IMR-90 (cell line): ENCODE data around the gene FBXL7. TPM values are rescaled to one million over a fixed set of nuclear protein-coding genes. Genes with fewer than 3 reads are reported as not detected.

Source experiments
- ATAC-seq: fragments of 200-7000 bp; cut with Tn5 transposase; 2 replicates; pipeline ENCODE4 v1.9.1; 2020; ENCODE audit warnings: low read depth, mild to moderate bottlenecking, moderate library complexity
- BruUV-seq: library from RNA; stranded (reverse); fragments of 400-500 nt; replicated peaks from 2 replicates; lab custom pipeline; 2021; lab: Mats Ljungman, UMichigan
- CTCF ChIA-PET: fragments of 300-600 bp; formaldehyde crosslinking; extraction: SDS; loops from one replicate; lab custom pipeline; 2021; ENCODE audit warnings: antibody characterized with exemption; lab: Yijun Ruan, JAX
- POLR2A ChIA-PET: fragments of 300-600 bp; sonication (Branson Sonifier 250); formaldehyde crosslinking; loops from one replicate; lab custom pipeline; 2022; ENCODE audit warnings: antibody characterized with exemption; ENCODE audit not compliant: unreplicated experiment; lab: Charles Lee
- DNase-seq: peaks from one replicate; pipeline ENCODE4 v3.0.0; 2013
- H2AFZ ChIP-seq: replicated peaks from 2 replicates; pipeline ENCODE3; 2013; ENCODE audit warnings: low read length, mild to moderate bottlenecking; ENCODE audit not compliant: poor library complexity
- H2AK5ac ChIP-seq: 2 replicates; pipeline ENCODE4 v1.6.1; 2013; ENCODE audit warnings: low read depth, low read length, inconsistent platforms
- H2AK9ac ChIP-seq: replicated peaks from 2 replicates; pipeline ENCODE3; 2013; ENCODE audit warnings: mild to moderate bottlenecking, low read depth, low read length, moderate library complexity; ENCODE audit not compliant: poor library complexity
- H2BK120ac ChIP-seq: 2 replicates; pipeline ENCODE4 v1.6.1; 2013; ENCODE audit warnings: low read depth, low read length, inconsistent platforms
- H2BK15ac ChIP-seq: 3 replicates; pipeline ENCODE4 v1.6.1; 2013; ENCODE audit warnings: low read depth, low read length, inconsistent platforms
- H2BK20ac ChIP-seq: 2 replicates; pipeline ENCODE4 v1.6.1; 2013; ENCODE audit warnings: low read depth, mild to moderate bottlenecking, inconsistent platforms, low read length, moderate library complexity
- H2BK5ac ChIP-seq: 2 replicates; pipeline ENCODE4 v1.6.1; 2013; ENCODE audit warnings: mild to moderate bottlenecking, low read depth, low read length, inconsistent platforms; ENCODE audit not compliant: poor library complexity, severe bottlenecking
- H3K14ac ChIP-seq: replicated peaks from 2 replicates; pipeline ENCODE4 v1.6.1; 2013; ENCODE audit warnings: low read depth, low read length, inconsistent platforms
- H3K18ac ChIP-seq: 2 replicates; pipeline ENCODE4 v1.6.1; 2013; ENCODE audit warnings: low read depth, low read length, control low read depth
- H3K23ac ChIP-seq: 2 replicates; pipeline ENCODE4 v1.6.1; 2013; ENCODE audit warnings: low read depth, low read length, inconsistent platforms
- H3K27ac ChIP-seq: 2 replicates; pipeline ENCODE4 v1.5.1; 2013; ENCODE audit warnings: mild to moderate bottlenecking, control low read depth, low read length; ENCODE audit not compliant: insufficient read depth
- H3K27me3 ChIP-seq: 2 replicates; pipeline ENCODE4 v1.6.1; 2013; ENCODE audit warnings: low read length; ENCODE audit not compliant: control insufficient read depth, insufficient read depth
- H3K36me3 ChIP-seq: 2 replicates; pipeline ENCODE4 v1.6.1; 2013; ENCODE audit warnings: low read length, mixed read lengths; ENCODE audit not compliant: control insufficient read depth, insufficient read depth
- H3K4ac ChIP-seq: 2 replicates; pipeline ENCODE4 v1.6.1; 2013; ENCODE audit warnings: low read depth, low read length, inconsistent platforms
- H3K4me1 ChIP-seq: 2 replicates; pipeline ENCODE4 v1.6.1; 2013; ENCODE audit warnings: low read length, mixed read lengths; ENCODE audit not compliant: control insufficient read depth, insufficient read depth
- H3K4me2 ChIP-seq: 2 replicates; pipeline ENCODE4 v1.6.1; 2013; ENCODE audit warnings: low read depth, mild to moderate bottlenecking, control low read depth, low read length, moderate library complexity
- H3K4me3 ChIP-seq: 2 replicates; pipeline ENCODE4 v1.5.1; 2013; ENCODE audit warnings: low read depth, mild to moderate bottlenecking, control low read depth, low read length, moderate library complexity; ENCODE audit not compliant: insufficient read depth
- H3K56ac ChIP-seq: 2 replicates; pipeline ENCODE4 v1.6.1; 2013; ENCODE audit warnings: low read length, inconsistent platforms; ENCODE audit not compliant: insufficient read depth; ENCODE audit errors: extremely low read depth
- H3K79me1 ChIP-seq, 2 experiments: 2 replicates each; pipeline ENCODE4 v1.6.1; 2013; ENCODE audit warnings: low read length in 2 of 2, inconsistent platforms in 1 of 2, low read depth in 1 of 2
- H3K9ac ChIP-seq: 2 replicates; pipeline ENCODE4 v1.6.1; 2013; ENCODE audit warnings: low read depth, low read length, control low read depth
- H3K9me1 ChIP-seq: 2 replicates; pipeline ENCODE4 v1.6.1; 2013; ENCODE audit warnings: low read length, inconsistent platforms; ENCODE audit not compliant: insufficient read depth
- H3K9me3 ChIP-seq: 2 replicates; pipeline ENCODE4 v1.6.1; 2013; ENCODE audit warnings: low read length; ENCODE audit not compliant: control insufficient read depth, insufficient read depth
- H4K20me1 ChIP-seq: 2 replicates; pipeline ENCODE4 v1.6.1; 2013; ENCODE audit warnings: low read length, inconsistent platforms; ENCODE audit not compliant: insufficient read depth
- H4K5ac ChIP-seq: 2 replicates; pipeline ENCODE4 v1.6.1; 2013; ENCODE audit warnings: mild to moderate bottlenecking, low read depth, low read length, control low read depth
- H4K8ac ChIP-seq, 2 experiments: 2 replicates each; pipeline ENCODE4 v1.6.1; 2013; ENCODE audit warnings: low read depth in 2 of 2, low read length in 2 of 2, control low read depth in 1 of 2, inconsistent platforms in 1 of 2
- H4K91ac ChIP-seq: 2 replicates; pipeline ENCODE4 v1.6.1; 2013; ENCODE audit warnings: low read depth, low read length, inconsistent platforms; ENCODE audit not compliant: insufficient read depth
- BHLHE40 ChIP-seq: fragments of 150-350 bp; IDR thresholded peaks from 2 replicates; pipeline ENCODE4 v1.6.1; 2016; ENCODE audit warnings: mild to moderate bottlenecking, low read depth, low read length
- CEBPB ChIP-seq: IDR thresholded peaks from 2 replicates; pipeline ENCODE4 v1.6.1; 2012; ENCODE audit warnings: low read depth, low read length, improper control_type of control experiment
- CHD1 ChIP-seq: IDR thresholded peaks from 2 replicates; pipeline ENCODE4 v1.6.1; 2012; ENCODE audit warnings: low read depth, low read length, improper control_type of control experiment
- FOS ChIP-seq: fragments of 150-350 bp; IDR thresholded peaks from 2 replicates; pipeline ENCODE4 v1.6.1; 2016; ENCODE audit warnings: low read depth, low read length
- MAFK ChIP-seq: IDR thresholded peaks from 2 replicates; pipeline ENCODE4 v1.6.1; 2012; ENCODE audit warnings: low read depth, low read length, improper control_type of control experiment
- MAZ ChIP-seq: IDR thresholded peaks from 2 replicates; pipeline ENCODE4 v1.6.1; 2012; ENCODE audit warnings: low read depth, mild to moderate bottlenecking, low read length, improper control_type of control experiment, moderate library complexity, borderline replicate concordance
- MXI1 ChIP-seq: IDR thresholded peaks from 2 replicates; pipeline ENCODE4 v1.6.1; 2012; ENCODE audit warnings: low read depth, mild to moderate bottlenecking, low read length, moderate library complexity, borderline replicate concordance
- NFE2L2 ChIP-seq: fragments of 150-350 bp; IDR thresholded peaks from 2 replicates; pipeline ENCODE4 v1.6.1; 2016; ENCODE audit warnings: low read depth, mild to moderate bottlenecking, low read length
- POLR2A ChIP-seq: IDR thresholded peaks from 2 replicates; pipeline ENCODE4 v1.6.1; 2012; ENCODE audit warnings: mild to moderate bottlenecking, low read depth, low read length
- RAD21 ChIP-seq: IDR thresholded peaks from 2 replicates; pipeline ENCODE4 v1.6.1; 2012; ENCODE audit warnings: low read length, improper control_type of control experiment
- RCOR1 ChIP-seq: IDR thresholded peaks from 2 replicates; pipeline ENCODE4 v1.6.1; 2012; ENCODE audit warnings: mild to moderate bottlenecking, low read length, improper control_type of control experiment; ENCODE audit not compliant: insufficient replicate concordance
- RFX5 ChIP-seq: IDR thresholded peaks from 2 replicates; pipeline ENCODE4 v1.8.0; 2012; ENCODE audit warnings: low read depth, mild to moderate bottlenecking, low read length, moderate library complexity
- SMC3 ChIP-seq: fragments of 150-350 bp; IDR thresholded peaks from 2 replicates; pipeline ENCODE4 v1.6.1; 2016; ENCODE audit warnings: low read depth, mild to moderate bottlenecking, antibody characterized with exemption, low read length, moderate library complexity
- WGBS, 2 experiments: methylation state at CpG; one replicate each; pipeline versions ENCODE4 v1.1.5 to v1.1.7; 2013; ENCODE audit warnings: missing lambda C conversion rate in 2 of 2; ENCODE audit not compliant: insufficient read length in 1 of 2; ENCODE audit errors: extremely low coverage in 2 of 2; 5-methylcytosine and 5-hydroxymethylcytosine counted together
- dilution Hi-C: fragments of 300-500 bp; cut with HindIII; formaldehyde crosslinking; loops from one replicate; pipeline ENCODE4 v1.14.3; 2018; ENCODE audit warnings: low sequenced_read_pairs; ENCODE audit not compliant: unreplicated experiment
- in situ Hi-C: fragments of 300-500 bp; cut with MboI; formaldehyde crosslinking; loops from 3 replicates; pipeline ENCODE4 v1.14.3; 2019; ENCODE audit warnings: low sequenced_read_pairs, inconsistent platforms, mixed read lengths
- intact Hi-C: fragments of 100-400 bp; cut with micrococcal nuclease; formaldehyde crosslinking; loops from 2 replicates; pipeline ENCODE4 v1.10.0; 2022
- polyA plus RNA-seq, 3 experiments: library from polyadenylated mRNA; depleted of rRNA; stranded (reverse); fragments of >200 nt; gene quantifications; 2 replicates each; pipeline ENCODE4 v1.2.3, GENCODE V29; 2012; ENCODE audit warnings: low replicate concordance in 1 of 3
- total RNA-seq: library from RNA; depleted of rRNA; stranded (reverse); fragments of >200 nt; gene quantifications from 2 replicates; pipeline ENCODE4 v1.2.3, GENCODE V29; 2012
- TF ChIP-seq, protein P1 (sequence below): conservative IDR thresholded peaks from 2 replicates; pipeline ENCODE4 v1.5.1; 2012; ENCODE audit warnings: mild to moderate bottlenecking, low read depth, low read length, improper control_type of control experiment
- TF ChIP-seq, protein P2 (sequence below): fragments of 150-350 bp; IDR thresholded peaks from 2 replicates; pipeline ENCODE4 v1.6.1; 2016; ENCODE audit warnings: low read depth, mild to moderate bottlenecking, low read length, moderate library complexity, borderline replicate concordance
- TF ChIP-seq, protein P3 (sequence below): fragments of 150-350 bp; IDR thresholded peaks from 2 replicates; pipeline ENCODE4 v1.6.1; 2017; ENCODE audit warnings: mild to moderate bottlenecking, antibody characterized with exemption, low read length, low read depth

Gene FBXL7
- total and polyA plus RNA-seq, 2 of the 4 experiments (the other 2 are of a cell fraction) = 4.1 to 10.2 TPM

DNA sequence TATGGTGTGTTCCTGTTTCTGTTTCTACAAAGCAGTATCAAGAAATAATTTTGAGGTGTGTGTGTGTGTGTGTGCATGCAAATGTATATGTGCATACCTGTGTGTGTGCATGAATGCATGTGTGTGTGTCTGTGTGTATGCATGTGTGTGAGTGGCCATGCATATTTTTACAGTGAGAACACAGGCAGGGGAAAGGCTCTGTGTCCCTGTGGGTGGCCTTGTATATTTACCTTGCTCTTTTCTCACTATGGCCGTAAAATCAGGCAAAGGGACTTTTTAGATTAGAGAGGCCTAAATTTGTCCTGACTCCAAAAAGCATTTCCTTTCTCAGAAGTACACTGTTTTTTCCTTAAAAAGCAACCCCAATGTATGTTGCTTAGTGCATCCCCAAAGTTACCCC, 386.2 kb downstream of the FBXL7 start:
- Histone ChIP-seq H3K79me1 (peaks cover 7 to 8% of the 10 kb centered on the region in 2 experiments), H3K4ac (no peak overlapping the region), H3K9ac (no peak overlapping the region), H3K18ac (peak overlapping the region; percentile 64; the same call in 1 of the 2 replicates), H3K9me1 (peaks cover 8% of the 10 kb centered on the region), H3K4me2 (peak overlapping the region; percentile 28; the same call in 1 of the 2 replicates), H2BK15ac (0 out of 3 replicates have a peak overlapping the region, but pooled peaks have one; percentile 7), H4K20me1 (peaks cover 2% of the 10 kb centered on the region; the same call in 1 of the 2 replicates), H3K56ac (no peak overlapping the region), H4K91ac (no peak overlapping the region), H2BK120ac (no peak overlapping the region), H3K4me1 (peaks cover 9% of the 10 kb centered on the region), H2AFZ (no peak overlapping the region), H3K27me3 (no peaks in the 10 kb centered on the region), H3K14ac (no peak overlapping the region; the same call in 1 of the 2 replicates), H2BK5ac (no peak overlapping the region), H3K36me3 (no peaks in the 10 kb centered on the region), H3K27ac (no peak overlapping the region), H3K23ac (0 out of 2 replicates have a peak overlapping the region, but pooled peaks have one; percentile 39), H4K8ac (no peak overlapping the region; a peak in 1 of 4 replicates), H3K9me3 (no peaks in the 10 kb centered on the region), H2AK9ac (no peak overlapping the region), H2AK5ac (no peak overlapping the region), H2BK20ac (0 out of 2 replicates have a peak overlapping the region, but pooled peaks have one; percentile 18), H4K5ac (peak overlapping the region; percentile 11; the same call in 1 of the 2 replicates), H3K4me3 (no peak overlapping the region)
- ChIA-PET CTCF (interaction anchor here (0.6 to 0.7 kb wide), 2 partner anchors 90 to 104 kb away, joined by 3 to 8 read pairs; no protein-coding TSS in a partner anchor), POLR2A (no interaction called here)
- DNase-seq (no peak), ATAC-seq (no peak; the same call in 1 of the 2 replicates)
- dilution Hi-C loops = no loop called here
- intact Hi-C loops = no loop called here
- TF ChIP-seq, protein P1, sequence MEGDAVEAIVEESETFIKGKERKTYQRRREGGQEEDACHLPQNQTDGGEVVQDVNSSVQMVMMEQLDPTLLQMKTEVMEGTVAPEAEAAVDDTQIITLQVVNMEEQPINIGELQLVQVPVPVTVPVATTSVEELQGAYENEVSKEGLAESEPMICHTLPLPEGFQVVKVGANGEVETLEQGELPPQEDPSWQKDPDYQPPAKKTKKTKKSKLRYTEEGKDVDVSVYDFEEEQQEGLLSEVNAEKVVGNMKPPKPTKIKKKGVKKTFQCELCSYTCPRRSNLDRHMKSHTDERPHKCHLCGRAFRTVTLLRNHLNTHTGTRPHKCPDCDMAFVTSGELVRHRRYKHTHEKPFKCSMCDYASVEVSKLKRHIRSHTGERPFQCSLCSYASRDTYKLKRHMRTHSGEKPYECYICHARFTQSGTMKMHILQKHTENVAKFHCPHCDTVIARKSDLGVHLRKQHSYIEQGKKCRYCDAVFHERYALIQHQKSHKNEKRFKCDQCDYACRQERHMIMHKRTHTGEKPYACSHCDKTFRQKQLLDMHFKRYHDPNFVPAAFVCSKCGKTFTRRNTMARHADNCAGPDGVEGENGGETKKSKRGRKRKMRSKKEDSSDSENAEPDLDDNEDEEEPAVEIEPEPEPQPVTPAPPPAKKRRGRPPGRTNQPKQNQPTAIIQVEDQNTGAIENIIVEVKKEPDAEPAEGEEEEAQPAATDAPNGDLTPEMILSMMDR = no peak
- no peak for TF ChIP-seq CHD1
- no peak for TF ChIP-seq MXI1
- TF ChIP-seq POLR2A = no peak
- TF ChIP-seq RFX5 = no peak
- TF ChIP-seq MAZ = no peak
- no peak for TF ChIP-seq BHLHE40
- TF ChIP-seq RAD21 = no peak
- TF ChIP-seq NFE2L2 = no peak
- TF ChIP-seq CEBPB = no peak
- TF ChIP-seq RCOR1 = no peak
- TF ChIP-seq, protein P2, sequence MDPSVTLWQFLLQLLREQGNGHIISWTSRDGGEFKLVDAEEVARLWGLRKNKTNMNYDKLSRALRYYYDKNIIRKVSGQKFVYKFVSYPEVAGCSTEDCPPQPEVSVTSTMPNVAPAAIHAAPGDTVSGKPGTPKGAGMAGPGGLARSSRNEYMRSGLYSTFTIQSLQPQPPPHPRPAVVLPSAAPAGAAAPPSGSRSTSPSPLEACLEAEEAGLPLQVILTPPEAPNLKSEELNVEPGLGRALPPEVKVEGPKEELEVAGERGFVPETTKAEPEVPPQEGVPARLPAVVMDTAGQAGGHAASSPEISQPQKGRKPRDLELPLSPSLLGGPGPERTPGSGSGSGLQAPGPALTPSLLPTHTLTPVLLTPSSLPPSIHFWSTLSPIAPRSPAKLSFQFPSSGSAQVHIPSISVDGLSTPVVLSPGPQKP = no peak
- TF ChIP-seq MAFK = no peak
- no peak for TF ChIP-seq SMC3
- TF ChIP-seq, protein P3, sequence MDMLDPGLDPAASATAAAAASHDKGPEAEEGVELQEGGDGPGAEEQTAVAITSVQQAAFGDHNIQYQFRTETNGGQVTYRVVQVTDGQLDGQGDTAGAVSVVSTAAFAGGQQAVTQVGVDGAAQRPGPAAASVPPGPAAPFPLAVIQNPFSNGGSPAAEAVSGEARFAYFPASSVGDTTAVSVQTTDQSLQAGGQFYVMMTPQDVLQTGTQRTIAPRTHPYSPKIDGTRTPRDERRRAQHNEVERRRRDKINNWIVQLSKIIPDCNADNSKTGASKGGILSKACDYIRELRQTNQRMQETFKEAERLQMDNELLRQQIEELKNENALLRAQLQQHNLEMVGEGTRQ = no peak
- TF ChIP-seq FOS = no peak
- no TSS peak for BruUV-seq
- in situ Hi-C loops = no loop called here
- no CpG with 5 or more reads among the region's 1 CpG for WGBS, 2 experiments
